ENCODE data around the gene GNAI3. TPM values are rescaled to one million over a fixed set of nuclear protein-coding genes. Genes with fewer than 3 reads are reported as not detected.

GNAI3 gene
- total RNA-seq, 2 donors from 2014 or later = 5.4 to 9.3 TPM

DNA sequence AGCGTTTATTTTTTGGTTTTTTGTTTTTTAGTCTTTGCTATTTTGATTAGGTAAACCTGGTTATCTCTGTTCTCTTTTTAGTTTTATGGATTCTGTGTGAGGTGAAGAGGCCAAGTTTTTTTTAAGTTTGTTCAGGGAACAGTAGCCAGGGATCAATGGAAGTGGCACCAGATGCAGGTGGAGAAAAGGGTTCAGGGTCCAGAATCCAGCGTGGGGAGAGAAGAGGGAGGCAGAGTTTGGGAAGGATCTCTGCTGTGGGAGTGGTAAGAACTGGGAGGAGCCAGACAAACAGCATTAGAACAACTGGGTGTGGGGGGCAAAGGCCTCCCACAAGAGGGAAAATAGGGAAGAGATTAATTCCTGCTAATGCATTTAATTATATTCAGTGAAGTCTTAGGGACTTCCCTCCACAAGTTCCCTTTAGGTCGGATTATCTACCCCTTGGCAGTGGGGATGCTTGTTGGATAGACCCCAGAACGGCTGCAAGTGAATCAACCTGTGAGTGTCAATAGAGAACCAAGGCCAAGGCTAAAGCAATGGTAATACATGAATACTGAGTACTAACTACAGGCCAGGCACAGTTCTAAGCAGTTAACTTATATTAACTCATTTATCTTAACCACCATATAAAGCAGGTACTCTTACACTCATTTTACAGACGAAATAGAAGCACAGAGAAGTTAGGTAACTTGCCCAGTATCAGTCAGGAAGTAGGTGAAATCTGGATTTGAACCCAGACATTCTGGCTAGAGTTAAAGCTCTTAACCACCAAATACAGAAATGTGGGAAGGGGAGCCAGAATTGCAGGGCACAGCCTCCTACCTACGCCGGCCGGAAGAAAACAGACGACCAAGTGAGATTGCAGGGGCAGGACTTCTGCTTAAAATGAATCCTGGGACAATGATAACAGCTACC, 70.5 kb downstream of the GNAI3 start:
- Histone ChIP-seq H3K27ac (peak overlapping the region; percentile 79 to 93), H3K4me3 (peak overlapping the region; percentile 88), H3K4me1 (ENCODE audit: control insufficient read depth in 1 of 2, low read depth in 2 of 2) (peaks cover 23 to 36% of the 10 kb centered on the region in 2 donors), H3K9me3 (no peaks in the 10 kb centered on the region), H3K36me3 (no peaks in the 10 kb centered on the region), H3K27me3 (replicated peaks; ENCODE audit: insufficient read depth) (no peaks in the 10 kb centered on the region)
- ATAC-seq (ENCODE audit: insufficient number of reproducible peaks, low FRiP score, low read depth) (no peak), DNase-seq (ENCODE audit: low spot score) (no peak)
- TF ChIP-seq CTCF (IDR thresholded peaks at IDR 0.05) = no peak

DNA sequence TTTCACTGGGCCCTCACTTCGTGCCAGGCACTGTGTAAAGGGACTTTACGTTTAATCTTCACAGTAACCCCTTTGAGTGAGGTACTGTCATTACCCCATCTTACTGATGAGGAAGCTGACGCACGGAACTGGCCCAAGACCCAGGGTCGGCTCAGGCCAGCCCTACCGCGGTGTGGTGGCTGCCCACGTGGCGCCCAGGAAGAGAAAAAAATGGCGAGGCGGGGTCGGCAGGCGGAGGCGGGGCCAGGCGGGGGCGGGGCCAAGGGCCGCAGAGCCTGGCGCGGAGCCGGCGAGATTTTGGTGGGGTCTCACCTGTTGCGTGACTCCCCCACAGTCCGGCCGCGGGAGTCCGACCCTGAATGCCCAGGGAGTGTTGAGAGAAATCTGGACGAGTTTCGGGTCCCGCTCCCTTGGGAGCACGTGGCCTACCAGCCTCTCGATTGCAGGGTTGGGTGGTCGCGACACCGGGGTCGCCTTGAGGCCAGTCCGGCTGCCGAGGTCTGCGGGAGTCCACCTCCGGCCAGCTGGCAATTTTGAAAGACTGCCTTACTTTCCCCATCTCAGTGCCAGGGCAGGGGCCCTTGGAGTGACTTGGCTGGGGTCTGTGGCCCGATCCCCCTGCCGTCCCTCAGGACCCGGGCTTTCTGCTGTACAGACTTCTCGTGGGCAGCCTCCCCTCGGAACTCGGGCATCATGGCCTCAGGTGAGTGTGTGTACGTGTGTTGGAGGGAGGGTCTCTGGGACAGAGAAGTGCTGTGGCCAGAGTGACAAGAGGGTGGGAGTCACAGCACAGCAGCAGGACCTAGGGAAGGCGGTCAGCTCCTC, 71.4 kb downstream of the GNAI3 start, which contains the start of the genes AMPD2 and GNAT2:
Gene AMPD2 (plus strand): TSS at position 262 of the 825 bp plus-strand sequence. CDS start 1,339 bp downstream, outside the sequence.
Gene GNAT2 (minus strand): TSS at position 41 of the 825 bp plus-strand sequence. CDS start 6,746 bp downstream, outside the sequence.
- ATAC-seq (ENCODE audit: insufficient number of reproducible peaks, low FRiP score, low read depth) (peak; percentile 57), DNase-seq (ENCODE audit: low spot score) (no peak)
- Histone ChIP-seq H3K36me3 (no peaks in the 10 kb centered on the region), H3K4me1 (ENCODE audit: control insufficient read depth in 1 of 2, low read depth in 2 of 2) (peaks cover 29 to 44% of the 10 kb centered on the region in 2 donors), H3K27me3 (replicated peaks; ENCODE audit: insufficient read depth) (no peaks in the 10 kb centered on the region), H3K4me3 (peak within 1 kb of the TSS; percentile 88), H3K9me3 (no peaks in the 10 kb centered on the region), H3K27ac (peak within 1 kb of the TSS; percentile 79 to 93)
- no peak for TF ChIP-seq CTCF (IDR thresholded peaks at IDR 0.05)

- no peak for TF ChIP-seq CTCF (IDR thresholded peaks at IDR 0.05)
- H3K4me1 ChIP-seq (ENCODE audit: control insufficient read depth in 1 of 2, low read depth in 2 of 2) = peaks cover 29 to 44% of the 10 kb centered on the region in 2 donors
- no peak for DNase-seq (ENCODE audit: low spot score)
Observed at GRCh38 chr1:109620401-109620791, 72.0 kb downstream of the GNAI3 start.

DNA sequence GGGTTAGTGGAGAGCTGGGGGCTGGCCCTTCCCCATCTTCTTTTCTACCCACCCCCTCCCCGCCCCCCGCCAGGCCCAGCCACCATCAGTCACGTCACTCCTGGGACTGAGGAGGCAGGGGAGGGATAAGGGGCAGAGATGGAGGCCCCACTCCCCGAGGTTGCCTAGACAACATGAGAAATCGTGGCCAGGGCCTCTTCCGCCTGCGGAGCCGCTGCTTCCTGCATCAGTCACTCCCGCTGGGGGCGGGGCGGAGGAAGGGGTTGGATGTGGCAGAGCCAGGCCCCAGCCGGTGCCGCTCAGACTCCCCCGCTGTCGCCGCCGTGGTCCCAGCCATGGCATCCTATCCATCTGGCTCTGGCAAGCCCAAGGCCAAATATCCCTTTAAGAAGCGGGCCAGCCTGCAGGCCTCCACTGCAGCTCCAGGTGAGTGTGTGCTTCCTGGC, 72.4 kb downstream of the GNAI3 start:
- Histone ChIP-seq H3K27ac (peak overlapping the region; percentile 79 to 93), H3K4me3 (peak overlapping the region; percentile 88), H3K4me1 (ENCODE audit: control insufficient read depth in 1 of 2, low read depth in 2 of 2) (peaks cover 29 to 44% of the 10 kb centered on the region in 2 donors), H3K27me3 (replicated peaks; ENCODE audit: insufficient read depth) (no peaks in the 10 kb centered on the region), H3K36me3 (no peaks in the 10 kb centered on the region), H3K9me3 (no peaks in the 10 kb centered on the region)
- no peak for TF ChIP-seq CTCF (IDR thresholded peaks at IDR 0.05)
- peak; percentile 97 for DNase-seq (ENCODE audit: low spot score)
- peak; percentile 63 for ATAC-seq (ENCODE audit: insufficient number of reproducible peaks, low FRiP score, low read depth)

More at GRCh38 chr1:109620401-109620791, 72.0 kb downstream of the GNAI3 start:
- Histone ChIP-seq H3K27ac (peak overlapping the region; percentile 79 to 93), H3K9me3 (no peaks in the 10 kb centered on the region), H3K27me3 (replicated peaks; ENCODE audit: insufficient read depth) (no peaks in the 10 kb centered on the region), H3K36me3 (no peaks in the 10 kb centered on the region), H3K4me3 (peak overlapping the region; percentile 88)
- ATAC-seq (ENCODE audit: insufficient number of reproducible peaks, low FRiP score, low read depth) = peak; percentile 36
